H54 (cell line): Measurements from ENCODE around the gene HS3ST4.
"Not testable (repeated sequence)": the region's sequence is repeated elsewhere in the genome, so short reads cannot be mapped to it uniquely, and the experiment has no call there.

Experiments used
- DNase-seq: peaks from one replicate; pipeline ENCODE4 v3.0.0; 2011; ENCODE audit warnings: low spot score, mixed read lengths; ENCODE audit not compliant: insufficient read length
- FAIRE-seq: peaks from 3 replicates; lab custom pipeline; 2011; peaks lifted over from hg19 to GRCh38; lab: Jason Lieb, UNC
- POLR2A ChIP-seq: IDR thresholded peaks from 2 replicates; pipeline ENCODE4 v1.6.1; 2011; ENCODE audit warnings: low read depth, mild to moderate bottlenecking, low read length

Gene HS3ST4

GRCh38 chr16:25966172-25967097 is 274.7 kb downstream of the HS3ST4 start:
- TF ChIP-seq POLR2A: no peak
- no peak for FAIRE-seq
- DNase-seq: no peak

- DNase-seq: no peak
- no peak for FAIRE-seq
- no peak for TF ChIP-seq POLR2A
These were observed 285.4 kb downstream of the HS3ST4 start for GRCh38 chr16:25977121-25977520.

- TF ChIP-seq POLR2A: no peak
- FAIRE-seq: no peak
These were observed 286.5 kb downstream of the HS3ST4 start for GRCh38 chr16:25978218-25978617.

GRCh38 chr16:25988084-25988483 is 296.3 kb downstream of the HS3ST4 start:
- no peak for TF ChIP-seq POLR2A
- FAIRE-seq (no peak), DNase-seq (no peak)

More at GRCh38 chr16:25978218-25978617, 286.5 kb downstream of the HS3ST4 start:
- DNase-seq: no peak

GRCh38 chr16:25988882-25989281 is 297.1 kb downstream of the HS3ST4 start:
- FAIRE-seq (no peak), DNase-seq (no peak)
- no peak for TF ChIP-seq POLR2A

GRCh38 chr16:25996052-25996451 is 304.3 kb downstream of the HS3ST4 start:
- no peak for FAIRE-seq
- no peak for DNase-seq

GRCh38 chr16:26005336-26005735 is 313.6 kb downstream of the HS3ST4 start:
- no peak for DNase-seq
- no peak for TF ChIP-seq POLR2A
- no peak for FAIRE-seq

More at GRCh38 chr16:25996052-25996451, 304.3 kb downstream of the HS3ST4 start:
- no peak for TF ChIP-seq POLR2A

GRCh38 chr16:26012376-26012775 is 320.6 kb downstream of the HS3ST4 start:
- no peak for TF ChIP-seq POLR2A
- no peak for DNase-seq
- FAIRE-seq: no peak

GRCh38 chr16:26015776-26016175 is 324.0 kb downstream of the HS3ST4 start:
- FAIRE-seq (no peak), DNase-seq (no peak)
- TF ChIP-seq POLR2A: no peak

GRCh38 chr16:26016989-26017388 is 325.2 kb downstream of the HS3ST4 start:
- no peak for TF ChIP-seq POLR2A
- FAIRE-seq: no peak
- DNase-seq: no peak

- no peak for FAIRE-seq
- no peak for TF ChIP-seq POLR2A
- no peak for DNase-seq
These were observed 327.9 kb downstream of the HS3ST4 start for GRCh38 chr16:26019381-26020242.

GRCh38 chr16:26026709-26027450 is 335.1 kb downstream of the HS3ST4 start:
- no peak for TF ChIP-seq POLR2A
- FAIRE-seq (no peak), DNase-seq (no peak)

- FAIRE-seq (no peak), DNase-seq (no peak)
- TF ChIP-seq POLR2A: no peak
These were observed 339.5 kb downstream of the HS3ST4 start for GRCh38 chr16:26031286-26031685.

GRCh38 chr16:26032661-26033060 is 340.9 kb downstream of the HS3ST4 start:
- DNase-seq, FAIRE-seq: not testable (repeated sequence)
